ENCODE data around the gene USP49. TPM values are rescaled to one million over a fixed set of nuclear protein-coding genes. Genes with fewer than 3 reads are reported as not detected.
"Not testable (repeated sequence)": the region's sequence is repeated elsewhere in the genome, so short reads cannot be mapped to it uniquely, and the experiment has no call there.

USP49 gene
- total RNA-seq, 1 donor from 2014 or later: 2.4 TPM

- H3K4me3 ChIP-seq (ENCODE audit: low read depth, low read length): no peak overlapping the region
- H3K27me3 ChIP-seq (ENCODE audit: control insufficient read depth, insufficient read depth, low read length): no peaks in the 10 kb centered on the region
- no peaks in the 10 kb centered on the region for H3K36me3 ChIP-seq (ENCODE audit: control insufficient read depth, insufficient read depth, low read length)
- no peak for TF ChIP-seq CTCF (IDR thresholded peaks at IDR 0.05; ENCODE audit: insufficient read depth, low read length, poor library complexity, severe bottlenecking)
- DNase-seq (ENCODE audit: low read depth): no peak
Observed at GRCh38 chr6:41770381-41771057, 124.7 kb downstream of the USP49 start.

- TF ChIP-seq CTCF (IDR thresholded peaks at IDR 0.05; ENCODE audit: insufficient read depth, low read length, poor library complexity, severe bottlenecking): no peak
- Histone ChIP-seq H3K36me3 (ENCODE audit: control insufficient read depth, insufficient read depth, low read length) (no peaks in the 10 kb centered on the region), H3K27me3 (ENCODE audit: control insufficient read depth, insufficient read depth, low read length) (no peaks in the 10 kb centered on the region), H3K4me3 (ENCODE audit: low read depth, low read length) (no peak overlapping the region)
- DNase-seq (ENCODE audit: low read depth): no peak
Observed at GRCh38 chr6:41769376-41769775, 125.8 kb downstream of the USP49 start.

GRCh38 chr6:41768545-41769308 is 126.4 kb downstream of the USP49 start:
- H3K36me3 ChIP-seq (ENCODE audit: control insufficient read depth, insufficient read depth, low read length): no peaks in the 10 kb centered on the region
- no peak for DNase-seq (ENCODE audit: low read depth)
- H3K27me3 ChIP-seq (ENCODE audit: control insufficient read depth, insufficient read depth, low read length): no peaks in the 10 kb centered on the region
- H3K4me3 ChIP-seq (ENCODE audit: low read depth, low read length): no peak overlapping the region
- no peak for TF ChIP-seq CTCF (IDR thresholded peaks at IDR 0.05; ENCODE audit: insufficient read depth, low read length, poor library complexity, severe bottlenecking)

GRCh38 chr6:41767112-41767833 is 127.9 kb downstream of the USP49 start:
- H3K36me3 ChIP-seq (ENCODE audit: control insufficient read depth, insufficient read depth, low read length): no peaks in the 10 kb centered on the region
- H3K27me3 ChIP-seq (ENCODE audit: control insufficient read depth, insufficient read depth, low read length): no peaks in the 10 kb centered on the region
- no peak overlapping the region for H3K4me3 ChIP-seq (ENCODE audit: low read depth, low read length)
- DNase-seq (ENCODE audit: low read depth): no peak
- TF ChIP-seq CTCF (IDR thresholded peaks at IDR 0.05; ENCODE audit: insufficient read depth, low read length, poor library complexity, severe bottlenecking): no peak

GRCh38 chr6:41766043-41766664 is 129.0 kb downstream of the USP49 start:
- not testable (repeated sequence) for H3K4me3 ChIP-seq (ENCODE audit: low read depth, low read length); H3K36me3 ChIP-seq (ENCODE audit: control insufficient read depth, insufficient read depth, low read length); H3K27me3 ChIP-seq (ENCODE audit: control insufficient read depth, insufficient read depth, low read length); DNase-seq (ENCODE audit: low read depth)

- no peak for DNase-seq (ENCODE audit: low read depth)
- Histone ChIP-seq H3K36me3 (ENCODE audit: control insufficient read depth, insufficient read depth, low read length) (no peaks in the 10 kb centered on the region), H3K4me3 (ENCODE audit: low read depth, low read length) (no peak overlapping the region), H3K27me3 (ENCODE audit: control insufficient read depth, insufficient read depth, low read length) (no peaks in the 10 kb centered on the region)
- no peak for TF ChIP-seq CTCF (IDR thresholded peaks at IDR 0.05; ENCODE audit: insufficient read depth, low read length, poor library complexity, severe bottlenecking)
Observed at GRCh38 chr6:41763470-41763869, 131.7 kb downstream of the USP49 start.

All from kidney epithelial cell (primary cell).